Germinal center (tissue), 1 donor: ENCODE data around the gene NHLH1.

Source experiments
- DNase-seq: peaks from one replicate; pipeline ENCODE4 v3.0.0; 2012; ENCODE audit warnings: mixed read lengths, low spot score

NHLH1 gene

DNA sequence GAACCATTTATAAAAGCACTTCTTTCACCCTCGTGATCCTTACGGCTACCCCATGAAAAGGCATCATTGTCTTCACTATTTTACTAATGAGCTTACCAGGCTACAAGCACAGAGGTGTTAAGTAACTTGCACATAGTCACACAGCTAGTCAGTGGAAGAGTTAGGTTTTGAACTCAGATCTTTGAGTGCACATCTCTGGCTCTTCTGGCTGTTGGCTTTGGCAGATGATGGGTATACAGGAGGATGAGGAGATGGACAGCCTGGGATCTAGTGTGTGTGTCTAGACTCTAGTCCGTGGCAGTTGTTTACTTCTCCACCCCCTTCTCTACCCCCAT, 45.1 kb downstream of the NHLH1 start:
- no peak for DNase-seq

- no peak for DNase-seq
Observed at GRCh38 chr1:160413716-160414115, 46.8 kb downstream of the NHLH1 start.

DNA sequence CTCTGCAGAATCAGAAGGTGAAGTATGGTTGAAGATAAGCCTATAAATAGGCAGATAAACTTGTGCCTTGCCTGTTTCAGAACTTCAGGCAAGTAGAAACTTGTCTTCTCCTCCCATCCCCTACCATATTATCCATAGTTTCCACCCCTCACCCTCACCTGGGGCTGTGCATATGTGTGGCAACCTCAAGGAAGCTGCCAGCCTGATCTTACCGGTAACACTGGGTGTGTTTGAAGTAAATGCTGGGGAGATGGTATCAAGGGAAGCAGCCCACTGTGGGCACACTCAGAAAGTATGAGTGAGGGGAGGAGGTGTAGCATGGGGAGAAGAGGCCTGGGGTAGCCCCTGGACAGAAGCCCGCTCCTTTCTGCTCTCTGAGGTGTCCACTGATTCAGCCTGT, 48.0 kb downstream of the NHLH1 start:
- DNase-seq: no peak

DNA sequence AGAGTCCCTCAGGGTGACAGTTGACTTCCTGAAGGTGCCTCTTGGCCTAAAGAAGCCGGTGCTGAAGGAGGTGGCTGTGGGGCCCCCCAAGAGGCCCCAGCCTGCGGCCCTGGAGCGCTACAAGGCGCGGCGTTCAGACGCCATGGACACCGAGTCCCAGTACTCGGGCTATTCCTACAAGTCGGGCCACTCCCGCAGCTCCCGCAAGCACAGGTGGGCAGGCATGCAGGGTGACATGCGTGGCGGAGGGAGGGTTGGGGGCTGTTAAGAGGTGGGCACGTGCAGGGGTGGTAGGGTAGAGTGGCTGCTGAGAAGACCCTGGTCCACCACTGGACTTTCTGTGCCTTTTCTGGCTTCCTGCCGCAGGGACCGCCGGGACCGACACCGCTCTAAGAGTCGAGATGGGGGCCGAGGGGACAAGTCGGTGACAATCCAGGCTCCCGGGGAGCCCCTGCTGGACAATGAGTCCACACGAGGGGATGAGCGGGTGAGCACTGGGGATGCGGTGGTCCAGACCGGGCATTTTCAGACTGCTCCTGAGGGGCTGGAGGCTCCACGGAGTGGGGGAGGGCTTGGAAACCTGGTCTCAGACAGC, 48.9 kb downstream of the NHLH1 start:
- DNase-seq: no peak

DNA sequence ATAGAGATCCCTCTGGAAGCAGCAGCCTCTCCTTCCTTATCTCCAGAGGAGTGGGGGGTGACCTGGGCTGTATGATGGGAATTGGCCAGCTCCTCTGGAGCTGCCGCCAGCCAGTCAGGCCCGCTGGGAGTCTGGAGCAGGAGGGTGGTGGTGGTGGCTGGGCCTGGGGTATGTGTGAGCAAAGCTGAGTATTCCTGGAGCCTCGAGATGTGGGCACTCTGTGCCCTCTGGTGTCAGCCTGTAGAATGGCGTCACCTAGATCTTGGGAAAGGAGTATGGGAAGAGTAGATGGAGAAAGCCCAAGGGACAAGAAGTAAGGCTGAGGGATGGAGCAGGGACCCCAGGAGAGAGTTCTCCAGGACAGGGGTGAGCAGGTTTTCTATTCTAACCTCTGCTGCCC, 49.5 kb downstream of the NHLH1 start:
- no peak for DNase-seq

DNA sequence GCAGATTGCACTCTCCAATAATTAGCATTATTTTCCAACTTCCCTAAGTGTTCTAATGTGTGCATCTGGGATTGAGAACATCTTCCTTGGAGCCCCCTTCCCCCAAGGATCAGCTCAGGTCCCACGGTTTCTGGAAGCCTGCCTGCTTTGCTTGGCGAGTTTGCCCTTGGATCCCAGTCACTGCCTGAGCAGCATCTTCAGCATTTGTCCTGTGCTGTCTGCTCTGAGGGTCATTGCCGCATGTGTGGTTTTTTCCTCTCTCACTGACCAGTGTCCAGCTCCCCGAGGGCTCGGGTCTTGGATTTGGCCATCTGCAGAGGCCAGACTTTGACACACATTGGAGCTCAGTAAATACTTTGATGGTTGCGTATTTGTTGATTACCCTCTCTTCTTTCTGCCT, 51.6 kb downstream of the NHLH1 start:
- DNase-seq: no peak

- no peak for DNase-seq
Observed at GRCh38 chr1:160419150-160419837, 52.4 kb downstream of the NHLH1 start.

- DNase-seq: no peak
Observed at GRCh38 chr1:160419838-160420169, 52.9 kb downstream of the NHLH1 start.

GRCh38 chr1:160420881-160421842, 54.3 kb downstream of the NHLH1 start:
- DNase-seq: no peak

GRCh38 chr1:160421881-160422280, 55.0 kb downstream of the NHLH1 start:
- no peak for DNase-seq
